Transverse colon (tissue), 4 donors: Measurements from ENCODE around the gene UNC45A.

Experiments
- CTCF ChIP-seq, 5 experiments: fragments of 200-600 bp in 3 of 5; fragments of 450-650 bp in 2 of 5; sonication (generic) in 3 of 5; IDR thresholded peaks; 1 replicate in 2 of 5; 2 replicates in 3 of 5; pipeline ENCODE4 v1.5.1; 2016 to 2017; ENCODE audit warnings: antibody characterized with exemption in 5 of 5, inconsistent platforms in 3 of 5, mild to moderate bottlenecking in 2 of 5, moderate library complexity in 1 of 5
- POLR2AphosphoS5 ChIP-seq, 3 donors: sonication (generic); formaldehyde crosslinking; IDR thresholded peaks; one replicate each; pipeline ENCODE4 v1.6.1; 2016; ENCODE audit warnings: antibody characterized with exemption in 3 of 3

- TF ChIP-seq POLR2AphosphoS5 (IDR thresholded peaks at IDR 0.05) (no peak), CTCF (IDR thresholded peaks at IDR 0.05) (no peak)
Measured at GRCh38 chr15:90892023-90892422, 43.1 kb upstream of the UNC45A start.
